HG03097 (cell line): ENCODE data around the gene USP11.

Experiments
- ATAC-seq: cut with Tn5 transposase; IDR thresholded peaks from one replicate; pipeline ENCODE4 v1.9.1; 2021; ENCODE audit not compliant: unreplicated experiment, low FRiP score

Gene USP11

GRCh38 chrX:47232803-47233332 lies at the start of gene USP11:
Gene USP11 (plus strand): TSS chrX:47233009. CDS start chrX:47233044, 35 bp downstream.
- ATAC-seq: peak; percentile 9

- ATAC-seq: no peak
These were observed 48.3 kb upstream of the USP11 start for GRCh38 chrX:47184486-47184885.

- no peak for ATAC-seq
These were observed 47.6 kb upstream of the USP11 start for GRCh38 chrX:47185241-47185640.

- ATAC-seq: no peak
These were observed 46.6 kb upstream of the USP11 start for GRCh38 chrX:47186096-47186740.

- no peak for ATAC-seq
These were observed 45.6 kb upstream of the USP11 start for GRCh38 chrX:47187106-47187677.

- ATAC-seq: no peak
These were observed 42.9 kb upstream of the USP11 start for GRCh38 chrX:47189906-47190305.

- ATAC-seq: peak; percentile 43
These were observed 42.2 kb upstream of the USP11 start for GRCh38 chrX:47190445-47191269.

GRCh38 chrX:47191331-47191730 lies 41.5 kb upstream of the USP11 start:
- ATAC-seq: no peak

- ATAC-seq: no peak
These were observed 40.9 kb upstream of the USP11 start for GRCh38 chrX:47191806-47192401.

- peak; percentile 84 for ATAC-seq
These were observed 39.2 kb upstream of the USP11 start, which contains the start of gene UBA1 for GRCh38 chrX:47193475-47194193. Gene UBA1 (plus strand): TSS chrX:47193829. CDS start chrX:47198803, 4,974 bp downstream.

- ATAC-seq: no peak
These were observed 38.5 kb upstream of the USP11 start for GRCh38 chrX:47194194-47194787.

GRCh38 chrX:47196098-47196497 lies 36.7 kb upstream of the USP11 start:
- no peak for ATAC-seq

GRCh38 chrX:47197526-47197925 lies 35.3 kb upstream of the USP11 start:
- ATAC-seq: no peak

- ATAC-seq: no peak
These were observed 34.7 kb upstream of the USP11 start for GRCh38 chrX:47198026-47198686.

GRCh38 chrX:47198687-47199080 lies 34.1 kb upstream of the USP11 start:
- ATAC-seq: no peak

- ATAC-seq: no peak
These were observed 33.5 kb upstream of the USP11 start for GRCh38 chrX:47199286-47199685.

- no peak for ATAC-seq
These were observed 32.2 kb upstream of the USP11 start for GRCh38 chrX:47200385-47201150.

GRCh38 chrX:47201345-47201944 lies 31.4 kb upstream of the USP11 start:
- no peak for ATAC-seq
